ENCODE data around the gene OR6C6. TPM values are rescaled to one million over a fixed set of nuclear protein-coding genes. Genes with fewer than 3 reads are reported as not detected.

Gene OR6C6
- total RNA-seq, 2 donors from 2014 or later = not detected

- no peak overlapping the region for H3K4me3 ChIP-seq
- intact Hi-C loops (cut with DNase I) = no loop called here
Measured at GRCh38 chr12:55289999-55290398, 6.4 kb downstream of the OR6C6 start.

GRCh38 chr12:55280991-55281390, 15.4 kb downstream of the OR6C6 start:
- Histone ChIP-seq H3K4me3 (no peak overlapping the region), H3K27me3 (no peaks in the 10 kb centered on the region), H3K4me1 (no peaks in the 10 kb centered on the region), H3K36me3 (no peaks in the 10 kb centered on the region), H3K9me3 (no peaks in the 10 kb centered on the region), H3K27ac (no peak overlapping the region), H3K9ac (ENCODE audit: low read depth in 2 of 2, low read length in 2 of 2) (no peak overlapping the region)
- intact Hi-C loops (cut with DNase I) = no loop called here
- DNase-seq = no peak
- no peak for TF ChIP-seq CTCF (IDR thresholded peaks at IDR 0.05)

More at GRCh38 chr12:55289999-55290398, 6.4 kb downstream of the OR6C6 start:
- H3K27me3 ChIP-seq = no peaks in the 10 kb centered on the region
- no peak overlapping the region for H3K9ac ChIP-seq (ENCODE audit: low read depth in 2 of 2, low read length in 2 of 2)
- no peak for DNase-seq
- H3K36me3 ChIP-seq = no peaks in the 10 kb centered on the region
- H3K27ac ChIP-seq = no peak overlapping the region
- no peaks in the 10 kb centered on the region for H3K4me1 ChIP-seq
- no peaks in the 10 kb centered on the region for H3K9me3 ChIP-seq
- TF ChIP-seq CTCF (IDR thresholded peaks at IDR 0.05) = no peak

- Histone ChIP-seq H3K9ac (ENCODE audit: low read depth in 2 of 2, low read length in 2 of 2) (no peak overlapping the region), H3K27me3 (no peaks in the 10 kb centered on the region), H3K36me3 (no peaks in the 10 kb centered on the region), H3K27ac (no peak overlapping the region), H3K4me3 (no peak overlapping the region), H3K9me3 (no peaks in the 10 kb centered on the region), H3K4me1 (no peaks in the 10 kb centered on the region)
- TF ChIP-seq CTCF (IDR thresholded peaks at IDR 0.05) = no peak
- no peak for DNase-seq
- intact Hi-C loops (cut with DNase I) = no loop called here
Measured at GRCh38 chr12:55258303-55258702, 38.1 kb downstream of the OR6C6 start.

GRCh38 chr12:55256831-55257230, 39.5 kb downstream of the OR6C6 start:
- no peaks in the 10 kb centered on the region for H3K36me3 ChIP-seq
- H3K4me1 ChIP-seq = no peaks in the 10 kb centered on the region
- no peaks in the 10 kb centered on the region for H3K9me3 ChIP-seq
- H3K9ac ChIP-seq (ENCODE audit: low read depth in 2 of 2, low read length in 2 of 2) = no peak overlapping the region
- H3K4me3 ChIP-seq = no peak overlapping the region
- H3K27me3 ChIP-seq = no peaks in the 10 kb centered on the region
- intact Hi-C loops (cut with DNase I) = no loop called here
- TF ChIP-seq CTCF (IDR thresholded peaks at IDR 0.05) = no peak
- DNase-seq = no peak
- no peak overlapping the region for H3K27ac ChIP-seq

- no peaks in the 10 kb centered on the region for H3K27me3 ChIP-seq
- H3K9me3 ChIP-seq = no peaks in the 10 kb centered on the region
- H3K9ac ChIP-seq (ENCODE audit: low read depth in 2 of 2, low read length in 2 of 2) = no peak overlapping the region
- no peaks in the 10 kb centered on the region for H3K36me3 ChIP-seq
- DNase-seq = no peak
- intact Hi-C loops (cut with DNase I) = no loop called here
- no peak overlapping the region for H3K4me3 ChIP-seq
- no peak for TF ChIP-seq CTCF (IDR thresholded peaks at IDR 0.05)
- H3K27ac ChIP-seq = no peak overlapping the region
- H3K4me1 ChIP-seq = no peaks in the 10 kb centered on the region
Measured at GRCh38 chr12:55253281-55253680, 43.1 kb downstream of the OR6C6 start.

GRCh38 chr12:55250944-55251343, 45.4 kb downstream of the OR6C6 start:
- H3K27me3 ChIP-seq = no peaks in the 10 kb centered on the region
- intact Hi-C loops (cut with DNase I) = no loop called here
- no peak overlapping the region for H3K27ac ChIP-seq
- no peak for TF ChIP-seq CTCF (IDR thresholded peaks at IDR 0.05)
- H3K9ac ChIP-seq (ENCODE audit: low read depth in 2 of 2, low read length in 2 of 2) = no peak overlapping the region
- no peaks in the 10 kb centered on the region for H3K4me1 ChIP-seq
- no peaks in the 10 kb centered on the region for H3K9me3 ChIP-seq
- DNase-seq = no peak
- no peaks in the 10 kb centered on the region for H3K36me3 ChIP-seq
- no peak overlapping the region for H3K4me3 ChIP-seq
